HG03064 (cell line): ENCODE data around the gene NUDT13.
A peak's percentile ranks its signal among the peaks of the same experiment; 100 is the strongest.

Experiments used
- ATAC-seq: cut with Tn5 transposase; IDR thresholded peaks from one replicate; pipeline ENCODE4 v1.9.1; 2021; ENCODE audit warnings: low read depth; ENCODE audit not compliant: unreplicated experiment

NUDT13 gene

DNA sequence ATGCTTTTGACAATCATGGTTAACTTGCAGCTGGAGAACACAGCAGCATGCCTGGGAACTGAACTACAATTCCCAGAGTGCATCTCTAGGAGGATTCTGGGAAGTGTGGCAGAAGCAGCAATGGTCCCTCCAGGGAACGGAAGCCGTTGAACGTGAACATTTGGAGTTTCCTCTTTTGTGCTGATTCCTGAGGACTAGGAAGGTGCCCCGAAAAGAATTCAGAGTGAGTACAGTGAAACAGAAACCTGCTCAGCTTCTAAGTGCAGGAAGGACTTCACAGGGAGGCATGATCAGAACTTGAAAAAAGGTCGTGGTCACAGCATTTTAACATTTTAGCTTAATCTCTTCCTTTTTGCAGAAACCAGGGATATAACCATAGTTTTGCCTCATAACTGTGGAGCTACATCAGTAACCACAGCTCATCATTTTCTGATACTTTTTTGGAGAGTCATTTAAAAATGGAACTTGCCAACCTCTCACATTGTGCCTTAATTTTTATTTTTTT lies at the start of gene NUDT13:
TSS of gene NUDT13 (plus strand) at position 111 of the 505 bp plus-strand sequence. CDS start 3,911 bp downstream, outside the sequence.
- ATAC-seq: peak; percentile 54

DNA sequence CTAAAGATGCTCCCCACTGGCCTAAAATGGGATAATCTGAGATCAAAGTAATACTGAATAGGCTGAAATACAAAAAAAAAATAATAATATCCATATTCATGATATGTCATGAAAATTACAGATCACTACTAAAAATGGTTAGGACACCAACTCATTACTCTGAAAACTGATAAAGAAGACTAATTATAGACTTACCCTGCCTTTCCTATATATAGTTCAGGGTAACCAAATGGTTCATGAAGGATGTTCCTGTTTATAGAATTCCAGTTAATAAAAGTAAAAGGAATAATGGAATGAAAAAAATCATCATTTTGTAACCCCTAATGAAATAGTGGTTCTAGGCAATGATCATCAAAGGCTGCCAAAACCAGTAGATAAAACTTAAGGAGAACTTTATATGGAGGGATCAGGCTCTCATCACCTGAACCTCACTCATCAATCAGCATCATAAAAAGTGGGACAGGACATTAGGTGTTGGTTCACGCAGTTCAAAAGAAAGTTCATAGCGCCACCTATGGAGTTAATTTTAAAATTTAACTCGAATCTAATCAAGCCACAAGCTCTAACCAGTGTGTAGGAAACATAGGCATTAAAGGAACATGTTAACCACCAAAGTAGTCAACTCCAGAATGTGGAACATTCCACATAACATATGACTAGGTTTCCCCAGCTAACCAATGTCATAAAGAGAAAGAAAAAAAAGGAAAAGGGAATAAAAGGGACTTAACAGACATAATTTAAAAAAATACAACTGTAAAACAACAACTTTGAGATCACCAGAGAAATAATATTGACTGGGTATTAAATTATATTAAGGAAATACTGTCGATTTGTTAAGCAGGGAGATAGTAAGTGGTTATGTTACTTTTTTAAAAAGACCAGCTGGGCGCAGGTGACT lies 49.3 kb upstream of the NUDT13 start:
- ATAC-seq: no peak

DNA sequence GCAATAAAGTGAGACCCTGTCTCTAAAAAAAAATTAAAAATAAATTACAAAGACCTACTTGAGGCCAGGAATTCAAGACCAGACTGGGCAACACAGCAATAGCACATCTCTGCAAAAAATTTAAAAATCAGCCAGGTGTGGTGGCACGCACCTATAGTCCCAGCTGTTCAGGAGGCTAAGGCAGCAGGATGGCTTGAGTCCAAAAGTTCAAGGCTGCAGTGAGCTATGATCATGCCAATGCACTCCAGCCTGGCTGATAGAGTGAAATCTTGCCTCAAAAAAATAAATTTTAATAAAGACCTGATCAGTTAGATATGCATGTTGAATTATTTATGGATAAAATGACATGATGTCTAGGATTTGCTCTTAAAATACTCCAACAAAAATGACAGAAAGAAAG lies 48.5 kb upstream of the NUDT13 start:
- ATAC-seq: no peak

DNA sequence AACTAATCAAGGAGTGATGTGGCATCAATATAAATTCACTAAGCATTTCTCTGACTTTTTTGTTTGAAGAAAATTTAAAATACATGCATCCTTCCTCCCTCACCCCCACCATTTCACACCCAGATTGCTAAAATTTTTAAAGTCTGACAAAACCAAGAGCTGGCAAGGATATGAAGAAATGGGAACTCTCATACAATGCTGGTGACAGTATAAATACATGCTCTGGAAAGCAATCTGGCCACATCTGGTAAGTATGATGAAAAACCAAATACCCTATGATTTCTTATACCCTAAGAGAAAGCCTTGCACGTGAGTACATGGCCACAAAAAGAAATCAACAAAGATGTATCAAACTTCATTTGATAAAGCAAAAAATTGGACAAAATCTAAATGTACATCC lies 44.8 kb upstream of the NUDT13 start:
- no peak for ATAC-seq

DNA sequence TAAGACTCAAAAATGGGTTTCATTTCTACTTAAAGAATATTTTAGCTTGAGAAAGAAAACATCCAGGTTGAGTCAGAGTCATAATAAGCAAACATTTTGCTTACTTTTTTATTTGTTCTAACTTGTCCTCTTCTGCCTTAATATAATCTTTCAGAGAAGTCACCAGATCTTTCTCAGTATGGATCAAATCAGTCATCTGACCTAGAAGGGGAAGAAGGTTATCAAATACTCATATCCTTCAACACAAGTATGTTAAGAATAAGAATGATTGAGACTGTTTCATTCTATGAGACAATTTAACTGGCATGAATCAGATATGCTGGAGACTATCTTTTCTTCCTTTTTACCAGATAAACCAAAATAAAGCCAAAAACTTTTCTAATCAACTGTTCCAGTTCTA lies 36.6 kb upstream of the NUDT13 start:
- ATAC-seq: no peak

DNA sequence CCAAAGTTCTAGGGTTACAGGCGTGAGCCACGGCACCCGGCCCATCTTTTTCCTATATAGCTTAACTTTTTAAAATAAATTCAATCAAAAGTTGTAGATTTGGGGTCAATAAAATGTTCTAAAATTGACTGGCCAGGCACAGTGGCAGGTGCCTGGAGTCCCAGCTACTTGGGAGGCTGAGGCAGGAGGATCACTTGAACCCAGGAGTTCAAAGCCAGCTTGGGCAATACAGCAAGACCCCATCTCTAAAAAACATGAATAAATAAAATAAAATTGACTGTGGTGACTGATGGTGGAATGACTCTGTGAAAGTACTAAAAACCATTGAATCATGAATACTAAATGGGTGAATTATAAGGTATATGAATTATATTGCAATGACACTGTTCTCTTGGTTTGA lies 34.4 kb upstream of the NUDT13 start:
- ATAC-seq: no peak

DNA sequence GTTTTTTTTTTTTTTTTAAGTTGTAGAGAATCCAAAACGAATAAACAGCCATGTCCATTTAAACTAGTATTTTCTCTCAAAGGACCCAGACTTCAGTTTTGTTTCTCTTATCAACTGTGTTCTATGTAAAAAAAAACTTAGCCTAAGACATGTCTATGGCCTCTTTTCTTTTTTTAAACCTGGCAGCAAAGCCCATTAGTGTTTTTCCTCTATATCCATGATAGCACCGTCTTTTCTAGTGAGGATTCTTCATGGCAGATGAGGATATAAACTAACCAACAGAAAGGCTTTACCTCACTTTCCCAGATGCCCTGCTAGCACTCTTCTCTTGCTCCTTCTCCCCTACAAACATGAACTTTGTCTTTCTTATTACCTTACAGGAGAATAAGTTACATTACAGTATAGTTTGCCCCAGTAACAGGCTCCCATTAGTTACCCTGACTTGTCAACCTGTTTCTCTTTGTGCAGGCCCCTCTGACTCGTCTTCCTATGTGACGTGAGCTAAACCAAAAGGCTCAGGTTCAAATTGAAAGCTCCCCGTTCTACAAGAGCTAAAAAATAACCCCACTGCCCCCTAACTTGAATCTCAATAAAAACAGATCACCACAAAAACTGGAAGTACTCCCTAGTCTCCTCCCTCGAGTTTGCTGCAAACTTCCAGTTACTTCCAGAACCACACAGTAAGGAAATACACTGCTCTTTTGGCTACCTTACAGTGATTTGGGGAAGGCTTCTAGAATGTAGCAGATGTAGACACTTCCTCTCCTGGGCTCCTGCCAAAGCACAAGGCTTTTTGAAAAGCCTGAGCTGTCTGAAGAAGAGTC lies 33.7 kb upstream of the NUDT13 start:
- ATAC-seq: no peak

DNA sequence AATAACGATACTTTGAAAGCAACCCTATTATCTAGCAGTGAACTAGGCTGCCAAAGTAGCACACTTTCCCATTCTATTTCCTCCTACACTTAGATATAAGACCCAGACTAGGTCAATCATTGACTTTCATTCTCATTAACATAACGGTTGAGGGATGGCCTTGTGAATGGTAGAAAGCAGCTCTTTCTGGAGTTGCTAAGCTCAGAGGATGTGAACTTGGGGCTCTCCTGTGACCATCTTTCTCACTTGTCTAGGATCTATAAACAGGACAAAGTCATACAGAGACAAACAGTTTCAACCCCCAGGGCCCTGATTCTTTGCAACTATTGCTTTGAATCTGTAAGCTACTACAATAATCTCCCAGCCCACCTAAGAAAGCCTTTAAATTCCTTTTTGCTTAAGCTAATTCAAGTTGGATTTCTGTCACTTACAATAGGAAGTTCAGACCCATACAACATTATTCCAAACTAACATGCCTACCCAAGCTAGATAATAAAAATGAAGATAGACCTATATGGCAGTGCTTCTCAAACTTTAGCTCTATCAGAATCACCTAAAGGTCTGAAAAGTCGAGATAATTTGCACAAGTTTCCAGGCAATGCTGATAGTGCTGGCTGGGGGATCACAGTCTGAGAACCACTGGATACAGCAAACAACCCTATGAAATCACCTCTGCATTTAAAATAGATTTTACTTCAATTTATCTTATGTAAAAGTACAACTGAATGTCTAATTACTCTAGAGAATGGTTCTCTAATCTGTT lies 30.3 kb upstream of the NUDT13 start:
- ATAC-seq: no peak

DNA sequence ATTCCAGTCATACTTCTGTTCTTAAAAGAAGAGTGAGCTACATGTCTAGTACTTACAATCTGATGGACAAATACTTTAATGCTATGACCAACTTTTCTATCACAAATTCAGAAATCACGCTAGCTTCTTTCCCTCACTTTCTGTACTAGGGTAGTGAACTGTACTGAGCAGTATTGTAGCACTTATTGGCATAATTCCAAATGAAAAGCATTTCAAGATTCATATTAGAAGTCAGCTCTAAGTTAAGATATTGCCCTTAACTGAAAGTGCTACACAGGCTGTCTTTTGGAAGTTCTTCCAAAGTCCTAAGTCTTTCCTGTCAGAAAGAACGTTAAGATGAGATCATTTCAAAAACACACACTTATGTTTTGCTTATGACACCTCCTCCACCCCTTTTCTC lies 27.0 kb upstream of the NUDT13 start:
- no peak for ATAC-seq

DNA sequence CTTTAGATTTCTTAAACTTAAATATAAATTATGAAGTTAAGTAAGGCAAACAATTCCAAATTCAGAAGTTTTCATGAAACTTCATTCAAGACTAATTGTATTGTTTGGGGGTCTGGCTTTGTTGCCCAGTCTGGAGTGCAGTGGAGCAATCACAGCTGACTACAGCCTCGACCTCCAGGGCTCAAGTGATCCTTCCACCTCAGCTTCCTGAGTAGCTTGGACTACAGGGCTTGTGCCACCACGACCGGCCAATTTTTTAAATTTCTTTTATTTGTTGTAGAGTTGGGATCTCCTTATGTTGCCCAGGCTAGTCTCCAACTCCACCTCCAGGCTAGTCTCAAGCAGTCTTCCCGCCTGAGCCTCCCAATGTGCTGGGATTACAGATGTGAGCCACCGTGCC lies 26.0 kb upstream of the NUDT13 start:
- ATAC-seq: no peak

DNA sequence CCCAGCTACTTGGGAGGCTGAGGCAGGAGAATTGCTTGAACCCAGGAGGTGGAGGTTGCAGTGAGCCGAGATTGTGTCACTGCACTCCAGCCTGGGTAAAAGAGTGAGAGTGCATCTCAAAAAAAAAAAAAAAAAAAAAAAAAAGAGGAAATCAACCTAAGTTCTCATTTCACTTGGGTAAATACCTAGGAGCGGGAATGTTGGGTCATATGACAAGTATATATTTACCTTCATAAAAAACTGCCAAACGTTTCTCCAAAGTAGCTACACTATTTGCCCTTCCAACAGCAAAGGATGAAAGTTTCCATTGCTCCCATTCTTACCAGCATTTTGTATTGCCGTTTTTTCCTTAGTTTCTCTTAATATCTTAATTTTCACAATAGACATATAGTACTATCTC lies 23.4 kb upstream of the NUDT13 start:
- ATAC-seq: no peak

DNA sequence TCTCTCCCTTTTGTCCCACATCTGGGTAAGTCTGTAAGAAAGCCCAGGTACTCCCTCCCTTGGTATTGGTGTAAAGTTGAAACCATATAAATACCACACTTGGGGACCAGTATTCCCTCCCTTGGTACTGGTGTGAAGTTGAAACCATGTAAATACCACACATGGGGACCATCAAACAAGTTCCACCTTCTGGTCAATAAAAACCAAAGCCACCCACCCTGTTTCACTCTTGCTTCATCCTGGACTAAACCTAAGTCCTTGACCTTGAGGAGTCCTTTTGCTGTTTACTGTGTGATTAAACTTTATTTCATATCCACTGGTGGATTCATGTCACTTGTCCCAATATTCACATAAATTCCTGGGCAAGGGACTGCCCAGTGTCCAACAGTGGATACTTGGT lies 22.0 kb upstream of the NUDT13 start:
- no peak for ATAC-seq

DNA sequence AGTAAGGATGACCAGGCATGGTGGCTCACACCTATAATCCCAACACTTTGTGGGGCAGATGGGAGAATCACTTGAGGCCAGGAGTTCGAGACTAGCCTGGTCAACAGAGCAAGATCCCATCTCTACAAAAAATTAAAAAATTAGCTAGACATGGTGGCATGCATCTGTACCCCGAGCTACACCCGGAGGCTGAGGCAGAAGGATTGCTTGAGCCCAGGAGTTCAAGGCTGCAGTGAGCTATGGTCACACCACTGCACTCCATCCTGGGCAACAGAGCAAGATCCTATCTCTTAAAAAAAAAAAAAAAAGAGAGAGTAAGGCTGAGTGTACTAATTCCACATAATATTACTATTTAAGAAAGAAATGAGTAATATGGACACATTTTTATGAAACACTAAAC lies 17.4 kb upstream of the NUDT13 start:
- no peak for ATAC-seq

DNA sequence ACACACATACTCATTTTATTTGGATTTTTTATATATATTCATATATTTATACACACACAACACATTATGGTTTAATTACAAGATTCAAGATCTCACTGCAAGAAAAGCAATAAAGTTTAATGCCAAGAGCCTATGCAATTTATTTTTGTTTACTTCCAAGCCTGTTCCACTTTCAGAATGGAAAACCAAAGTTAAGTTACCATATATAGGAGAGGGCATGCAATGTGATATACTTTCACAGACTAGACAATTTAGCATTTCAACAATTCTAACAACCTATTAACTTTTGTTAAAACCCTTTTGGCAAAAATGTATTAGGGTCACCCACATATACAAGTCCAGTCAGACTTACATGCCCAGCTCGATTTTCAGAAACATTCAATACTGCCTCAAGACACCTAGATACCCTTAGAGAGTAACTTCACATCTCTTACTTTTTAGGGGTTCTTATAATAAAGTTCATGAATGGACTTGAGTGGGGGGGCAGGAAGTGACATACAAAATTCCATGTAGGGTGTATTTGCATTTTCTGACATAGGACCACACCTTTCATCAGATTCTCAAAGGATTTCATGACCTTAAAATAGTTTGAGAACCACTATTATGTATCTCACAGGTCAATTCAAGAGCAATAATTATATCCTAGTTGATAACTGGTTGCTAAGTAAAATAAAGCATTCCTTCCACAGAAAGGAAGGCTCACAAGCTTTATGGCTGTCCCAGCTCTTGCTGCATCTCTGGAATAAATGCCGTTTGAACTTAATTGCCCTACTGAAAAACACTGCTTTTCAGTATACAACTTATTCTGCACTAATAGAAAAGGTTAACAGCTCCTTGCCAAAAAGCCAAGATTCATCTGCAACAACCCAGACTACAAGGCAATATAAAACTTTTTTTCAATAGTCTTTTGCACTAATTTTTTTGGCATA lies 16.1 kb upstream of the NUDT13 start:
- ATAC-seq: no peak

DNA sequence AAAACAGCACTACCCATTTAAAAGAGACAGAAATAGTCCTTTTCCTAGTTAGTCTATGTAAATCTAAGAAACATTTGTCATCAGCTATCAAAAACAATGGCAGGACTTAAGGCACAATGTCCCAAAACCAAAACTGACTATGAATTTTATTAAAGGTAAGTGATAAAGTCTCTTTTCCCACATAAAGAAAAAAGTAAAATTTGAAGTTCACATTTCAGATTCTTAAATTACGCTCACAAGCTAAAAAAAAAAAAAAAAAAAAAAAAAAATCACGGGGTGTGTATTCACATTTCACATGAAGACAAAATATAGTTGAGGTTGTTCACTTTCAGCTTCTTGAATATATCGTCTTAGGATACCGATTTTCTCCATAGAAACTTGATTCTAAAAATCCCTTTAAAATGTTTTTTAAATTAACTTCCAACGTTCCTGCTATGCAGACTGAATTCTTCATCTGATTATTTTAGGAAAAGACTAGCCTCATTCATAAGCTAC lies 15.2 kb upstream of the NUDT13 start:
- ATAC-seq: no peak

DNA sequence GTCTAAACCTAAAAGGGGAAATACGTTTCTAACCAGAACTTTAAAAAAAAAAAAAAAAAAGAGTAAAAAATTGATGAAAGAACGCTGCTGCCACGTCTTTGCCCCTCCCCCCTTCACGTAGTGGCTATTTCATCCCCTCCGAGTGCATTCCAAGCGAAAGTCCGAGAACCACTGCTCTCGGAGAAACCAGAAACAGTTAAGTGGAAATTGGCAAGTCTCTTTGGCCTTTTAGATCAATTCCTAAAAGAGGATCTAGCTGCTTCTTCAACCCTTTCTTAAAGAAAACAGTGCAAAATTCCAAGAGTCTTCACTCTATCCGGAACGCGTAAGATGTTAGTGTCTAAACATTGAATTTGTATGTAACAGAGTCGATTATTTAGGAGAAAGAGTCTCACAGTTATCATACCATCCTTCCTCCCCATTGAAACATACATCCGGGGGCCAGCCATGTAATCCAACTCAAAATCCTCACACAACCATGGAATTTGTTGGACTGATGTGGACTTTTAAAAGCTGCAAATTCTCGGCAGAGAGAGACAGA lies 14.7 kb upstream of the NUDT13 start:
- ATAC-seq: no peak

DNA sequence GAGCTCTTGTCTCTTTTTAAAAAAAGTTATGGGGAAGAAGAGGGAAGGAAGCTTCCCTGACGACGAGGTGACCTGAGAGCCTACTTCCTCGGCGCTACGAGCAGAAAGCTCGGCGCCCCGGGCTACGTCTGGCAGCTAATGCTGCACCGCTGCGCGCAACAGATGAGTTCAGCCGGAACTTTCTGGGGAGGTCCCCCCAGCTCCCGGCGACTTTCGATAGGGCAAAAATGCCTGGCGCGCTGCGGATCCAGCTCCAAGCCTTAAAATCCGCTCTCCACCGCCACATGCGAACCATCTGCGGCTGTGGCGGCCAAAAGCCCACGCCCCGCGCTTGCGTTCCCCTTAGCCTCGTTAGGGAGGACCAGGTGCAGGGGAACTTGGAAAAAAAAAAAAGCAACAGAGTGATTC lies 14.2 kb upstream of the NUDT13 start:
- peak; percentile 18 for ATAC-seq

DNA sequence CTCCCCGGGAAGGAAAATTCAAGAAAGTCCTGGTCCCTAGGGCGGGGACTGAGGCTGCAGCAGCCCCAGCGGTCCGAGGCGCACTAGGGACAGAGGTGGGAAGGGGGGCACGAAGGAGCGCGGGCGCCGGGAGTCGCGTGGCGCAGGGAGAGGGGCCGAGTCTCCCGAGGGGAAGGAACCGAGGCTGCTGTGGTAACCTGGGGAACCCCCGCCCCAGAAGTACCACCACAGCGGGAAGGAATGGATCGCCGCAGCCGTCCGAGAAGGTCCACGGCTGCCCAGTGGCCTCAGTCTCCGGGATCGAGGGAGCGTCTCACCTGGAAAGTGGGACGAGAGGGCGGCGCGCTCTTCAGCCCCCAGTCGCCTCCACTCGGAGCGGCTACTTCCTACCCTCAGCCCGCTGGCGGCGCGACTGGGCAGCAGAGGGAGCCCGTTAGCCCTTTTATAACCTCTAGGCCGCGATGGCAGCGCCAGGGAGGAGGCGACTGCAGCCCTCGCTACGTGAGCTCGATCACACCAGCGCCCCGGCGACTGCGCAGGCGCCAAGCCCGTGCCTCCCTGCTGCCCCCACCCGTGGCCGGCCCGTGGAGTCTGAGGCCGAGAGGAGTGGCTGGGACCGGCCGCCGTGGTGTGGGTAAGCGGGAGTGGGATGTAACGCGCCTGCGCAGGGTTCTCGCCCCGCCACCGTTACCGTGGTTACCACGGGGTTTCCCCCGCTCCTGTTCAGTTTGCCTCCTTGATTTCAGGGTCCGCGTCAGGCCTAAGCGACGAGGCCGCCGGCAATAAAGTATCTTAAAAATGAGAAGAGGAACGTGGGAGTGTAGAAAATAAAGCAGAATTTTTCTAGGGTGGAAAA lies 13.6 kb upstream of the NUDT13 start, which contains the start of gene P4HA1:
TSS of gene P4HA1 (minus strand) at position 418 of the 856 bp plus-strand sequence. CDS start 21,983 bp downstream, outside the sequence.
- ATAC-seq: peak; percentile 83
